Smooth muscle cell (in vitro differentiated cells): ENCODE results near the gene FBXO38. TPM values are rescaled to one million over a fixed set of nuclear protein-coding genes. Genes with fewer than 3 reads are reported as not detected.

Experiments used
- DNase-seq: peaks from one replicate; lab custom pipeline; 2025; ENCODE audit not compliant: unreplicated experiment; lab: John Stamatoyannopoulos, UW
- H2AFZ ChIP-seq: fragments of 200-600 bp; sonication (generic); 2 replicates; pipeline ENCODE4 v1.6.0; 2016; ENCODE audit warnings: antibody characterized with exemption, low read depth, mild to moderate bottlenecking
- H3F3A ChIP-seq: fragments of 200-600 bp; sonication (generic); 2 replicates; pipeline ENCODE4 v1.6.0; 2017; ENCODE audit warnings: antibody characterized with exemption, low read depth
- H3K27ac ChIP-seq: fragments of 200-600 bp; sonication (generic); 2 replicates; pipeline ENCODE4 v1.5.1; 2016; ENCODE audit warnings: low read depth, mild to moderate bottlenecking
- H3K27me3 ChIP-seq: fragments of 200-600 bp; sonication (generic); 2 replicates; pipeline ENCODE4 v1.6.1; 2016; ENCODE audit warnings: low read depth, mild to moderate bottlenecking
- H3K36me3 ChIP-seq: fragments of 200-600 bp; sonication (generic); 2 replicates; pipeline ENCODE4 v1.5.1; 2016; ENCODE audit warnings: low read depth
- H3K4me1 ChIP-seq: fragments of 200-600 bp; sonication (generic); 2 replicates; pipeline ENCODE4 v1.5.1; 2016; ENCODE audit warnings: low read depth
- H3K4me2 ChIP-seq: fragments of 200-600 bp; sonication (generic); 2 replicates; pipeline ENCODE4 v1.6.0; 2016; ENCODE audit warnings: mild to moderate bottlenecking
- H3K4me3 ChIP-seq: fragments of 200-600 bp; sonication (generic); 2 replicates; pipeline ENCODE4 v1.5.1; 2016; ENCODE audit warnings: mild to moderate bottlenecking
- H3K79me2 ChIP-seq: fragments of 200-600 bp; sonication (generic); 2 replicates; pipeline ENCODE4 v1.6.0; 2016; ENCODE audit warnings: low read depth, mild to moderate bottlenecking
- H3K9ac ChIP-seq: fragments of 200-600 bp; sonication (generic); 2 replicates; pipeline ENCODE4 v1.6.0; 2016; ENCODE audit warnings: low read depth
- H3K9me3 ChIP-seq: fragments of 200-600 bp; sonication (generic); replicated peaks from 2 replicates; pipeline ENCODE4 v1.5.1; 2016; ENCODE audit warnings: low read depth
- H4K20me1 ChIP-seq: fragments of 200-600 bp; sonication (generic); 2 replicates; pipeline ENCODE4 v1.6.0; 2016; ENCODE audit warnings: low read depth
- CTCF ChIP-seq: fragments of 200-600 bp; sonication (generic); IDR thresholded peaks from 2 replicates; pipeline ENCODE4 v1.5.1; 2017; ENCODE audit warnings: borderline replicate concordance, mild to moderate bottlenecking, antibody characterized with exemption; ENCODE audit not compliant: insufficient read depth, poor library complexity, severe bottlenecking
- WGBS: methylation state at CpG from one replicate; pipeline ENCODE4 v1.1.7; 2016; ENCODE audit warnings: low lambda C conversion rate; 5-methylcytosine and 5-hydroxymethylcytosine counted together
- polyA plus RNA-seq: library from polyadenylated mRNA; unstranded; fragments of >200 nt; fragmentation: Nextera tagmentation; extraction: Ambion mirVana; gene quantifications from 2 replicates; pipeline ENCODE4 v1.2.1, GENCODE V29; 2016
- small RNA-seq: library from RNA; depleted of rRNA; stranded (forward); fragments of <200 nt; gene quantifications from one replicate; pipeline ENCODE3, GENCODE V24; 2014
- total RNA-seq: library from RNA; depleted of rRNA; stranded (reverse); fragments of >200 nt; gene quantifications from 2 replicates; pipeline ENCODE4 v1.2.3, GENCODE V29; 2014

Gene FBXO38
- total and polyA plus RNA-seq, 2 experiments from 2014 or later: 24.4 to 44.5 TPM

GRCh38 chr5:148491015-148491792 lies 107.4 kb downstream of the FBXO38 start:
- Histone ChIP-seq H3K9me3 (no peaks in the 10 kb centered on the region), H3K27me3 (peaks cover 35% of the 10 kb centered on the region), H4K20me1 (no peaks in the 10 kb centered on the region), H3K4me3 (no peak overlapping the region), H3K27ac (no peak overlapping the region), H3K4me2 (no peak overlapping the region), H3F3A (no peaks in the 10 kb centered on the region), H3K9ac (no peak overlapping the region), H3K36me3 (no peaks in the 10 kb centered on the region), H3K4me1 (no peaks in the 10 kb centered on the region), H2AFZ (no peak overlapping the region), H3K79me2 (no peaks in the 10 kb centered on the region)
- WGBS: 51% methylated on average over 10 of the region's 10 CpGs
- no peak for DNase-seq
- TF ChIP-seq CTCF: no peak

DNA sequence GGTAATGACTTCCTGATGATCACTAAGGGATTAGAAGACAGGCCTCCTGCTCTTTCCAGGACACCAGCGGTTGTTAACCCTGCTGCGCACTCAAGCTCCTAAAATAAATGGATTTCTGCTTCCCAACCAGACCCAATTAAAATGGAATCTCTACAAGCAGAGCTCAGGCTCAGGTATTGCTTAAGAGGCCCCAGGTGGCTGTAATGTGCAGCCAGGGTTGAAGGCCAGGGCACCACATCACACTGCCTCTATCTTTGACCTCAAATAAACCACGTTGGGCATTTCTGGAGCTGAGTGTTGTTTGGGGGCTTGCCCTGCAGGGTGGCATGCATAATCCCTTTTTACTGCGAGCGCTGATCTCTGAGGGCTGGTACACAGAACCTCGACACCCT lies 108.0 kb downstream of the FBXO38 start:
- H3K36me3 ChIP-seq: no peaks in the 10 kb centered on the region
- TF ChIP-seq CTCF: no peak
- DNase-seq: no peak
- no peaks in the 10 kb centered on the region for H3F3A ChIP-seq
- no peaks in the 10 kb centered on the region for H3K4me1 ChIP-seq
- H3K79me2 ChIP-seq: no peaks in the 10 kb centered on the region
- H3K27ac ChIP-seq: no peak overlapping the region
- no peak overlapping the region for H3K4me2 ChIP-seq
- peaks cover 29% of the 10 kb centered on the region for H3K27me3 ChIP-seq
- no peak overlapping the region for H2AFZ ChIP-seq
- H3K4me3 ChIP-seq: no peak overlapping the region
- 47% methylated on average over 6 of the region's 6 CpGs for WGBS
- H3K9ac ChIP-seq: no peak overlapping the region
- no peaks in the 10 kb centered on the region for H3K9me3 ChIP-seq
- no peaks in the 10 kb centered on the region for H4K20me1 ChIP-seq

DNA sequence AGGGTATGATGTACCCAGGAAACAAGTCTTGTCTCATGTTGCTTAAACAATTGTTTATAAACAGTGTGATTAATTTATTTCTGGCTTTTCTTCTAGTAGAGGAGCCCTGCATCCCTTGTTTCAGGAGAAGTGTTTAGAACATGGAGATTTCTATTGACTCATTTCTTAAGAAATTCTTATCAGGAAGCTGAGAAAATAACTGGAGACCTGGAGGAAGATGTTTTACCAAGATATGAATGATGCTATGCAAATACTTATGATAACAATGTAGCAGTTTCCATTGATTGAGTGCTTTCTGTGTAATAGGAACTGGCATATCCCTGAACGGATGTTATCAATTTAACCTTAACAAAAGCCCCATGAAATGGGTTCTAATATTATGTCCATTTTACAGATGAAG lies 108.6 kb downstream of the FBXO38 start:
- H3F3A ChIP-seq: no peaks in the 10 kb centered on the region
- no peak for TF ChIP-seq CTCF
- no peak overlapping the region for H3K27ac ChIP-seq
- 89% methylated on average over 1 of the region's 1 CpG for WGBS
- H3K4me3 ChIP-seq: no peak overlapping the region
- no peak for DNase-seq
- no peaks in the 10 kb centered on the region for H3K79me2 ChIP-seq
- no peak overlapping the region for H3K4me2 ChIP-seq
- H3K9me3 ChIP-seq: no peaks in the 10 kb centered on the region
- H2AFZ ChIP-seq: no peak overlapping the region
- H3K4me1 ChIP-seq: no peaks in the 10 kb centered on the region
- H3K27me3 ChIP-seq: peaks cover 28% of the 10 kb centered on the region
- no peaks in the 10 kb centered on the region for H4K20me1 ChIP-seq
- H3K9ac ChIP-seq: no peak overlapping the region
- no peaks in the 10 kb centered on the region for H3K36me3 ChIP-seq

Small RNA genes lying within 50 kb of the gene (small RNA-seq; reads per million reads assigned to genes)
- gene RF00017: not detected

Other genes starting within 250 kb of the FBXO38 start
- gene SPINK14, start 215.4 kb upstream of the FBXO38 start, total RNA-seq: not detected in 2 replicates
- gene SPINK14, start 215.4 kb upstream of the FBXO38 start, polyA plus RNA-seq: not detected in 2 replicates
- gene SPINK6, start 180.9 kb upstream of the FBXO38 start, total RNA-seq: 102 and 218 TPM in 2 replicates
- 112 and 193 TPM in 2 replicates for gene SPINK6, start 180.9 kb upstream of the FBXO38 start, polyA plus RNA-seq
- 1.2 TPM in 1 of 2 replicates, not detected in the other for gene MARCOL, start 145.4 kb upstream of the FBXO38 start, total RNA-seq
- not detected in 2 replicates for gene MARCOL, start 145.4 kb upstream of the FBXO38 start, polyA plus RNA-seq
- not detected in 2 replicates for gene SPINK13, start 115.2 kb upstream of the FBXO38 start, total RNA-seq
- gene SPINK13, start 115.2 kb upstream of the FBXO38 start, polyA plus RNA-seq: not detected in 2 replicates
- gene SPINK7, start 71.5 kb upstream of the FBXO38 start, total RNA-seq: 11.5 and 20.5 TPM in 2 replicates
- gene SPINK7, start 71.5 kb upstream of the FBXO38 start, polyA plus RNA-seq: 4.0 and 15.7 TPM in 2 replicates
- gene SPINK9, start 48.4 kb upstream of the FBXO38 start, total RNA-seq: 4.0 and 5.3 TPM in 2 replicates
- gene SPINK9, start 48.4 kb upstream of the FBXO38 start, polyA plus RNA-seq: 4.2 and 5.9 TPM in 2 replicates